ENCODE data around the gene CTSO. TPM values are rescaled to one million over a fixed set of nuclear protein-coding genes. Genes with fewer than 3 reads are reported as not detected.
"Not testable (repeated sequence)": the region's sequence is repeated elsewhere in the genome, so short reads cannot be mapped to it uniquely, and the experiment has no call there.

Gene CTSO
- total RNA-seq, 2 experiments from 2014 or later: 3.7 to 3.8 TPM

GRCh38 chr4:155935389-155935986, 18.2 kb downstream of the CTSO start:
- Histone ChIP-seq H3K27me3 (ENCODE audit: control insufficient read depth in 1 of 2, insufficient read depth in 2 of 2, low read length in 2 of 2) (no peaks in the 10 kb centered on the region), H3K36me3 (ENCODE audit: insufficient read depth, low read length) (peaks cover 17% of the 10 kb centered on the region), H3K4me3 (ENCODE audit: low read length) (no peak overlapping the region), H3K27ac (ENCODE audit: low read depth in 1 of 2, low read length in 2 of 2) (no peak overlapping the region), H3K4me1 (ENCODE audit: insufficient read depth, low read length) (no peaks in the 10 kb centered on the region), H3K9me3 (ENCODE audit: control insufficient read depth in 1 of 2, insufficient read depth in 1 of 2, low read length in 2 of 2) (no peaks in the 10 kb centered on the region)
- ATAC-seq (ENCODE audit: poor library complexity) (no peak), DNase-seq (no peak)
- intact Hi-C loops (cut with DNase I, micrococcal nuclease): no loop called here
- no peak for TF ChIP-seq CTCF (IDR thresholded peaks at IDR 0.05)
- H3K36me3 Mint-ChIP-seq (ENCODE audit: low read depth): peaks cover 78% of the 10 kb centered on the region
- POLR2A ChIA-PET: no interaction called here
- no peaks in the 10 kb centered on the region for H3K27me3 Mint-ChIP-seq
- H3K27ac Mint-ChIP-seq: no peak overlapping the region
- H3K4me1 Mint-ChIP-seq (ENCODE audit: low read depth): no peaks in the 10 kb centered on the region
- CTCF ChIA-PET: no interaction called here
- no peak overlapping the region for H3K4me3 Mint-ChIP-seq
- peaks cover 9% of the 10 kb centered on the region for H3K9me3 Mint-ChIP-seq

GRCh38 chr4:155934634-155935033, 19.0 kb downstream of the CTSO start:
- H3K9me3 ChIP-seq (ENCODE audit: control insufficient read depth in 1 of 2, insufficient read depth in 1 of 2, low read length in 2 of 2); H3K4me1 ChIP-seq (ENCODE audit: insufficient read depth, low read length); H3K27me3 Mint-ChIP-seq; H3K4me3 ChIP-seq (ENCODE audit: low read length); H3K9me3 Mint-ChIP-seq; H3K4me1 Mint-ChIP-seq (ENCODE audit: low read depth); H3K27ac Mint-ChIP-seq; H3K4me3 Mint-ChIP-seq; intact Hi-C loops (cut with DNase I, micrococcal nuclease); DNase-seq; H3K27me3 ChIP-seq (ENCODE audit: control insufficient read depth in 1 of 2, insufficient read depth in 2 of 2, low read length in 2 of 2); CTCF ChIA-PET; ATAC-seq (ENCODE audit: poor library complexity); H3K27ac ChIP-seq (ENCODE audit: low read depth in 1 of 2, low read length in 2 of 2): not testable (repeated sequence)
- POLR2A ChIA-PET: interaction anchor here (1.2 kb wide), 1 partner anchor 19 kb away, joined by 3 read pairs; the partner anchor contains the start of gene CTSO
- H3K36me3 Mint-ChIP-seq (ENCODE audit: low read depth): peaks cover 78% of the 10 kb centered on the region
- peaks cover 12% of the 10 kb centered on the region for H3K36me3 ChIP-seq (ENCODE audit: insufficient read depth, low read length)

- POLR2A ChIA-PET: no interaction called here
These were observed 22.0 kb downstream of the CTSO start for GRCh38 chr4:155931634-155932033.

More at GRCh38 chr4:155931634-155932033, 22.0 kb downstream of the CTSO start:
- TF ChIP-seq CTCF (IDR thresholded peaks at IDR 0.05): no peak
- intact Hi-C loops (cut with DNase I, micrococcal nuclease): no loop called here
- no peak overlapping the region for H3K4me3 ChIP-seq (ENCODE audit: low read length)
- no peaks in the 10 kb centered on the region for H3K9me3 ChIP-seq (ENCODE audit: control insufficient read depth in 1 of 2, insufficient read depth in 1 of 2, low read length in 2 of 2)
- CTCF ChIA-PET: no interaction called here
- H3K36me3 ChIP-seq (ENCODE audit: insufficient read depth, low read length): peaks cover 7% of the 10 kb centered on the region
- Mint-ChIP-seq H3K4me1 (ENCODE audit: low read depth) (no peaks in the 10 kb centered on the region), H3K4me3 (no peak overlapping the region), H3K27ac (no peak overlapping the region), H3K27me3 (no peaks in the 10 kb centered on the region), H3K36me3 (ENCODE audit: low read depth) (peaks cover 80% of the 10 kb centered on the region), H3K9me3 (peaks cover 9% of the 10 kb centered on the region)
- ATAC-seq (ENCODE audit: poor library complexity): no peak
- no peak for DNase-seq
- H3K27me3 ChIP-seq (ENCODE audit: control insufficient read depth in 1 of 2, insufficient read depth in 2 of 2, low read length in 2 of 2): no peaks in the 10 kb centered on the region
- no peaks in the 10 kb centered on the region for H3K4me1 ChIP-seq (ENCODE audit: insufficient read depth, low read length)
- H3K27ac ChIP-seq (ENCODE audit: low read depth in 1 of 2, low read length in 2 of 2): no peak overlapping the region
